GM21360 (cell line): ENCODE data around the gene KRTAP10-7.
"Not testable (repeated sequence)": the region's sequence is repeated elsewhere in the genome, so short reads cannot be mapped to it uniquely, and the experiment has no call there.

Experiments used
- ATAC-seq: cut with Tn5 transposase; IDR thresholded peaks from one replicate; pipeline ENCODE4 v1.9.1; 2021; ENCODE audit warnings: mild to moderate bottlenecking, moderate library complexity; ENCODE audit not compliant: unreplicated experiment

Gene KRTAP10-7

DNA sequence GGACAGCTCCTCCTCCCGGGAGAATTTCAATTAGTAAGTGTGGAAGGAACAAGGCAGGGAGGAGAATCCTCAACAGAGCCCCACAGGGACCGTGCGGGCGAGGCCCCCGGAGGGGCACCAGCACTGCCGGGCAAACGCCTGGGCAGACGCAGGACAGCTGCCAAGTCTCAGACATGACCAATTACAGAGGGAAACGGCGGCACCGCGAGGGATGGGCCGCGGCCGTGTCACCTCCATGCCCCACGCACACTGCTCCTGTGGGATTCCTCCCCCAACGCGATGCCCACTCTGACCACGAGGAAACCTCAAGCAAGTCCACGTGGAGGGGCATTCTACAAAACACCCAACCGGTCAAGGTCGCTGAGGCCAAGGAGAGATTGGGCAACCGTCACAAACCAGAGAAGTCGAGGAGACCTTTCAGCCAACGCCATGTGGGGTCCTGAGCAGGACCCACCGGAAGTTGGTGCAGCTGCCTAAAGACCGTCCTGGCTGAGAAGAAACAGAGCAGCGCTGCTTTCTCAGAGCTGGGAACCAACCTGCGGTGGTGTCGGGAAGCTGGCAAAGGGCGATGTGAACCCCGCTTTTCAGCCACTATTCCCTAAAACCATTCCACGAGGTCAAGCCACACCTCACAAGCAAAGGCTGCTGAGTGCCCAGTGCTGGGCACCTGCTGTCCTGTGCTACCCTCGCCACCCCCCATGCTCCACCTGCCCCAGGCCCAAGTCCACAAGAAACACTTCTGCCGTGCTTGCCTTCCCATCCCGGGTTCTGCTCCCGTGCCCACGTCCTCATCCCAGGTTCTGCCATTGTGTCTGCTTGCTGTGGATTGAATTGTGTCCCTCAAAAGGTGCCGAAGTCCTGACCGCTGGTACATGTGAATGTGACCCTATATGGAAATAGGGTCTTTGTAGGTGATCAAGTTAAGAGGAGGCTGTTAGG is 28.3 kb upstream of the KRTAP10-7 start:
- no peak for ATAC-seq

DNA sequence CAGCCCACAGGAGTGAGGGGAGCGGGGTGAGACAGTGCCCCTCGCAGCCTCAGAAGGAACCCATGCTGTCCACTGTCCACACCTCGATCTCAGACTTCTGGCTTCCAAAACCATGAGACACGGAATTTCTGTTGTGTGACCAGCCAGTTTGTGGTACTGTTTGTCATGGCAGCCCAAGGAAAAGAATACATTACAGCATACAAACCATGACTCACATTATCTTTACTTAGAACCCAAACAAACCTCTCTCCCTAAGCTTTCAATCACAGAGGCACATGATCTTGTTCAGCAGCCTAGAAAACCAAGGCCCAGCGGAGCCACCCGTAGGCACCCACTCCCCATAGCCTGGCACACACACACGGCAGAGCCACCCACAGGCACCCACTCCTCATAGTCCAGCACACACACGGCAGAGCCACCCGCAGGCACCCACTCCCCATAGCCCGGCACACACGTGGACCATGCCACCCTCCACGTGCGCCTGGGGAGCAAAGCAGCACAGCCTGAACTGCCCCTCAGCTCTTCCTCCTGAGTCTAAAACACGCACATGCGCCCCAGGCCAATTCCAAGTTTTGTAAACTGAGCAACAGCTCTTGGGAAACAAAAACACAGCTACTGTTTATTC is 27.3 kb upstream of the KRTAP10-7 start:
- no peak for ATAC-seq

DNA sequence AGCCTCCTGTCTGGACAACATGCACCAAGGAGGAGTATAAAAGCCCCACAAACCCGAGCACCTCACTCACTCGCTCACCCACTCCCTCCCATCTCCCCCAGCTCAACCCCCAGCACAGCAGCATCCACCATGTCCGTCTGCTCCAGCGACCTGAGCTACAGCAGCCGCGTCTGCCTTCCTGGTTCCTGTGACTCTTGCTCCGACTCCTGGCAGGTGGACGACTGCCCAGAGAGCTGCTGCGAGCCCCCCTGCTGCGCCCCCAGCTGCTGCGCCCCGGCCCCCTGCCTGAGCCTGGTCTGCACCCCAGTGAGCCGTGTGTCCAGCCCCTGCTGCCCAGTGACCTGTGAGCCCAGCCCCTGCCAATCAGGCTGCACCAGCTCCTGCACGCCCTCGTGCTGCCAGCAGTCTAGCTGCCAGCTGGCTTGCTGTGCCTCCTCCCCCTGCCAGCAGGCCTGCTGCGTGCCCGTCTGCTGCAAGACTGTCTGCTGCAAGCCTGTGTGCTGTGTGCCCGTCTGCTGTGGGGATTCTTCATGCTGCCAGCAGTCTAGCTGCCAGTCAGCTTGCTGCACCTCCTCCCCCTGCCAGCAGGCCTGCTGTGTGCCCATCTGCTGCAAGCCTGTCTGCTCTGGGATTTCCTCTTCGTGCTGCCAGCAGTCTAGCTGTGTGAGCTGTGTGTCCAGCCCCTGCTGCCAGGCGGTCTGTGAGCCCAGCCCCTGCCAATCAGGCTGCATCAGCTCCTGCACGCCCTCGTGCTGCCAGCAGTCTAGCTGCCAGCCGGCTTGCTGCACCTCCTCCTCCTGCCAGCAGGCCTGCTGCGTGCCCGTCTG is 26.6 kb upstream of the KRTAP10-7 start, which contains the start of gene KRTAP10-4:
TSS of gene KRTAP10-4 (plus strand) at position 100 of the 827 bp plus-strand sequence. CDS start at position 130, 30 bp downstream.
- ATAC-seq, result not testable (repeated sequence)

GRCh38 chr21:44574457-44575306 is 25.7 kb upstream of the KRTAP10-7 start:
- no peak for ATAC-seq

- no peak for ATAC-seq
Measured at GRCh38 chr21:44575307-44576024, 24.9 kb upstream of the KRTAP10-7 start.

- no peak for ATAC-seq
Measured at GRCh38 chr21:44576025-44576420, 24.4 kb upstream of the KRTAP10-7 start.

GRCh38 chr21:44578371-44579055 is 21.9 kb upstream of the KRTAP10-7 start:
- ATAC-seq, result no peak

GRCh38 chr21:44579056-44579832 is 21.2 kb upstream of the KRTAP10-7 start:
- ATAC-seq, result no peak

DNA sequence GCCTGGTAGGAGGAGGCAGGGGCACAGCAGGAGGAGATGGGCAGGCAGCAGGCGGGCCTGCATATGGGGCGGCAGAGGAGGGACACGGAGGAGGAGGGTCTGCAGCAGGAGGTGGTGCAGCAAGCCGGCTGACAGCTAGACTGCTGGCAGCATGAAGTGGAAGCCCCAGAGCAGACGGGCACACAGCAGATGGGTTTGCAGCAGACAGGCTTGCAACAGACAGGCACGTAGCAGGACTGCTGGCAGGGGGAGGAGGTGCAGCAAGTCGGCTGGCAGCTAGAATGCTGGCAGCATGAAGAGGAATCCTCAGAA is 20.6 kb upstream of the KRTAP10-7 start:
- no peak for ATAC-seq

DNA sequence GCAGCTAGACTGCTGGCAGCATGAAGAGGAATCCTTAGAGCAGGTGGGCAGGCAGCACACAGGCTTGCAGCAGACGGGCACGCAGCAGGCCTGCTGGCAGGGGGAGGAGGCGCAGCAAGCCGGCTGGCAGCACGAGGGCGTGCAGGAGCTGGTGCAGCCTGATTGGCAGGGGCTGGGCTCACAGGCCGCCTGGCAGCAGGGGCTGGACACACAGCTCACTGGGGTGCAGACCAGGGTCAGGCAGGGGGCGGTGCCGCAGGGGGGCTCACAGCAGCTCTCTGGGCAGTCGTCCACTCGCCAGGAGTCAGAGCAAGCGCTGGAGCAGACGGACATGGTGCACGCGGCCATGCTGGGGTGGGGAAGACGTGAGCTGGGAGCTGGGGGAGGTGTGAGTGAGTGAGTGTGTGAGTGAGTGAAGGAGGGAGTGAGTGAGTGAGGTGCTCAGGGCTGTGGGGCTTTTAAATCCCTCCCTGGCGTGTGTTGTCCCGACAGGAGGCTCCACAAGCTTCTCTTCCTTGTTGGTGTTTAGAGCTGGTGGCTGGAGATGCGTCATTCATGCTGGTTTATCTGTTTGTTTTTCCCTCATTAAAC is 20.1 kb upstream of the KRTAP10-7 start, which contains the start of gene KRTAP10-5:
TSS of gene KRTAP10-5 (minus strand) at position 374 of the 591 bp plus-strand sequence. CDS start at position 348, 26 bp downstream.
- ATAC-seq, result not testable (repeated sequence)

- ATAC-seq, result no peak
Measured at GRCh38 chr21:44581158-44581557, 19.2 kb upstream of the KRTAP10-7 start.

GRCh38 chr21:44582055-44582454 is 18.3 kb upstream of the KRTAP10-7 start:
- ATAC-seq, result no peak

- ATAC-seq, result no peak
Measured at GRCh38 chr21:44583089-44583799, 17.2 kb upstream of the KRTAP10-7 start.

GRCh38 chr21:44583800-44584147 is 16.6 kb upstream of the KRTAP10-7 start:
- ATAC-seq, result no peak

- ATAC-seq, result no peak
Measured at GRCh38 chr21:44585892-44586291, 14.5 kb upstream of the KRTAP10-7 start.

- ATAC-seq, result no peak
Measured at GRCh38 chr21:44589094-44589493, 11.3 kb upstream of the KRTAP10-7 start.

DNA sequence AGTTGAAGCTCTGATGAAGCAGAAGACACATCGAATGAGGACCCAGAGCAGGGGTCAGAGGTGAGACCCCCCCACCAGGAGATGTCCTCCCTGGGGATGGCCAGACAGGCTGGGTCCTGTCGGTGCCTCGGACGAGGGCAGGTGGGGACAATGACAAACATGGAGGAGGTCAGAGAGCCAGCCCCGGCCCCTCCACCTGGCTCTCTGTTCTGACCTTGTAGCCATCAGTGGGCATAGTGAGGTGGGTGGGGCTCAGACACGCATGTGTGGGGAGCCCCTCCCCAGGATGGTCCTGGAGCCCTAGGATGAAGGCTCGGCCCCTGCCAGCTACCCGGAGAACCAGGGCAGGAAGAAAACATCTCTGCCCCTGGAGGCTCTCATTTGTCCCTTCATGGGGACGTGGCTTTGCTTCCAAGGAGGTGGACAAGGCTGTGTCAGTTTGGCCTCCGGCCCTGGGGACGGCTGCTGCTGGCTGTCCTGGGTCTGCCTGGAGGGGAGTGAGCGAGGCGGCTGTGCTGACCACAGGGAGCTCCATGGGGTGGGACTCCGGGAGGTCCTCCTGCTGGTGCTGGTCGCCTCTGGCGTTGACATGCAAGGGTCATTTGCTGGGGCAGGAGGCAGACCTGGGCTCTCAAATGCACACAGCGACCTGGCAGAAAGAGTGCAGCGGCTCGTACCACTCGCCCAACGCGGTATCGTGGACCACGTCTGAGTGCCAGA is 10.7 kb upstream of the KRTAP10-7 start:
- ATAC-seq, result no peak
